ENCODE data around the gene TSPEAR.
"Not testable (repeated sequence)": the region's sequence is repeated elsewhere in the genome, so short reads cannot be mapped to it uniquely, and the experiment has no call there.

The TSPEAR gene

DNA sequence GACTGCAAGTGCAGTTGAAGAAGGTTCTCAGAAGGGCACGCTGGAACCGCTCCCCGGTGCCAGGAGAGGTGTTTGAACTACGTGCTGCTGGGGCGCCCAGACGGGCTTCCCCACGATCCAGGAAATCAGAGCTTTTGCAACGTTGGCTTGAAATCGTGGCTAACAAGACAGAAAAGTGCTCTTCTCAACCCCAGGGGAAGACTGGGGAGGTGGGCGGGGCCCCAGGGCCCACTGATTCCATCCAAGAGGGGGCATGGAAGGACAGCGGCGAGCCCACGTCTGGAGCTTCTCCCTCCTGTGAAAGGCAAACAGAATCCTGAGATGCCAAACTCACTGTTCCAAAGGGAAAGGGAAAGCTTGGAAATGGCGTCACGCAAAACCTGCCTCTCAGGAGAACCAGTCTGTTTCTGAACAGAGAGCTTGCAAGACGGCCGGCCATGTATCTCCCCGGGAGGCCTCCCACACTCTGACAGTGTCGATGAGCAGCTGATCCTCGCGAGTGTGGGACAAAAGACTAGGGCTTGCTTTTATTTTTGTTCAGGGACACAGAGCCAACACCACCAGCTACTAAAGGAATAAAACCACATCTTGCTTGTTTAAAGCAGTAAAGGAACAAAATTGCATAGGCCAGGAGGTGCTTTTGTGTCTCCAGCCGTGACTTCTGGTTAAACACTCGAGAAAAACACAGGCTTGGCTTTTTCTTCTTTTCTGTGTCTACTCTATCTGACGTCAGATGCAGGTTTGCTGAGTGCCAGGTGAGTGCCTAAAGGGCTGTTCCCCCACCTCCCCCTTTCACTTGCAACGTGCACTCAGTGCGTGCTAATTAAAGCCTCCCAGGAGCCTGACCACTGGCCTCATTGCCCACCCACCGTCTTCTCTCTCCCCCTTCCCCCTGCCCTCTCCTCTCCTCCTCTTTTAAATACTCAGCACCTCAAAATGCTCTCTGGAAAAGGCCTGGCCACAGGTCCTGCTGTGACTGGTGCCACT lies 214.5 kb downstream of the TSPEAR start:
- no peak for DNase-seq

GRCh38 chr21:44495611-44496563 lies 215.5 kb downstream of the TSPEAR start:
- no peak for DNase-seq

GRCh38 chr21:44494956-44495355 lies 216.4 kb downstream of the TSPEAR start:
- no peak for DNase-seq

DNA sequence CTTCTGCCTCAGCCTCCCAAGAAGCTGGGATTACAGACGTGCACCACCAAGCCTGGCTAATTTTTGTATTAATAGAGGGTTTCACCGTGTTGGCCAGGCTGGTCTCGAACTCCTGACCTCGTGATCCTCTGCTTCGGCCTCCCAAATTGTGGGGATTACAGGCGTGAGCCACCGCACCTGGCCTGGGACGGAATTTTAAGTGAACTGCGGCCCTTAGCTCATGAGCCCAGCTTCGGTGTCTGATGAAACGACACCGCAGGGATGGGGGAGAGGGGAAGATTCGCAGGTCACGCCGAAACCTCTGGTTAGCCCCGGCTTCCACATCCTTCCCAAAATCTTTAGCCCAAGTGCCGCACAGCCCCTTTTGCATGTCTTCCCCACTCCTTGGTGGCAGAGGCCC lies 217.0 kb downstream of the TSPEAR start:
- DNase-seq, result no peak

DNA sequence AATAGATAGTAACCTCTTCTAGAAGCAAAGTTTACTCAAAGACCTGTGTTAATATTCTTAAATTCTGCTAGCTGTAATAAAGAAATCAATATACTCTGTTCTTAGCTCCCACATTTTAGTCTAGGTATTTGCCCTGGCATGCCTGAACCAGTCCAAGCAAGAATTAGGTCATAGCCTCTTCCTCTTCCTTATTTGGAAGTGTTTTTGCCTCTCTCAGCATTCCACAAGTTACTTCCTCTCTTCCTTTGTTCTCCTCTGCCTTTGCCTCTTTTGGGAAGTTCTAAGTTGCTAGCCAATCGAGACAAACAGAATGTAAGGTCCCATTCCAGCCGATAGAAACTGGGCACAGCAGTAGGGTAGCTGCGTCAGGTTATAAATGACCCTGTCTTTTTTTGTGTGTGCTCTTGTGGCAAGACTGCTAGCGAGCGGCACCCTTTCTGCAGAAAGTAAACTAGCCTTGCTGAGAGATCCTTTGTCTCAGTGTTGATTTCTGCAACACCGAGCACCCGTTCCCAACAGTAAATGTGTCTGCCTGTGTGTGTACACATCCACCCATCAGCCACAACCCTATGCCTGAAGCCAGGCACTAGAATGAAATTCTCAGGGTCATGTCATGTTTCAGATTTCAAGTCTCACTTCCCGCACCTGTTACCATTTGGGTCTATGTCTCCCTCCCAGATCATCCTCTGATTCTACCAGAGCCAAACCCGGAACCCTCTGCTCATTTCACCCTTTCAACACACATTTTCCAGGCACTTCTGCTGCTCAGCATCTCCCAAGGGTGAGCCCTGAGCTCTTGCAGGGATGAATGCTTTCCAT lies 218.6 kb downstream of the TSPEAR start:
- no peak for DNase-seq

GRCh38 chr21:44490816-44491215 lies 220.6 kb downstream of the TSPEAR start:
- DNase-seq, result no peak

GRCh38 chr21:44490405-44490804 lies 221.0 kb downstream of the TSPEAR start:
- no peak for DNase-seq

DNA sequence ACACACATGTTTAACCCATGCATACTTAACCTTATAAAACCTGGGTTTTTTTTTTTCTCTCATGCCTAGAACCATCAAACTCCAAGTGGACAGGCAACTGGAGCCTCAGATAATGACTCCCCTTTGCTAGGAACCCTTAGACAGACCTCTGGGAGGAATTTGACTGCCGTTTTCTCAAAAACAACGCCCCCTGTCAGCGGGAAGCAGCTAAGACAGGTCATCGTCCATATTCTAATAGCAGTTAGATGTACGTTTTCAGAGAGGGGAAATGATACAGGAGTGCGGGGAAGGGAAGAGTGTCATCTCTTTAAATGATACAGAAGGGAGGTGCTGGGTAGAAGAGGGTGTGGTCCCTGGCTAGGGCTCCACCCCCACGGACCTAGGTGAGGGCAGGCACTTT lies 221.4 kb downstream of the TSPEAR start:
- no peak for DNase-seq

DNA sequence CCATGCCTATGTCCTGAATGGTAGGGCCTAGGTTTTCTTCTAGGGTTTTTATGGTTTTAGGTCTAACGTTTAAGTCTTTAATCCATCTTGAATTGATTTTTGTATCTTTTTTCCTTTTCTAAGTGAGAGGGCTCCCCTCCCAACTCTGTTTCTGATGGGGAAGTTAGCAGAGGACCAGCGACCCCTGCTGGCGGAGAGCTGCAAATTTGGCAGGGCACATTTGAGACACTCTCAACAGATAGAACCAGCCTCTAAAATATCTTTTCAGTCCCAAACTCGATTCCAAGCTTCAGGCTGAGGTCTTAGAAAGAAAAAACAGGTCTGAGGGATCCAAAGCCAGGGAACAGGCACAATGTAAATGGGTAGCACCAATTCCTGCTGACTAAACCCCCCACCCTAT lies 223.5 kb downstream of the TSPEAR start:
- DNase-seq, result no peak

GRCh38 chr21:44486302-44486701 lies 225.1 kb downstream of the TSPEAR start:
- no peak for DNase-seq

DNA sequence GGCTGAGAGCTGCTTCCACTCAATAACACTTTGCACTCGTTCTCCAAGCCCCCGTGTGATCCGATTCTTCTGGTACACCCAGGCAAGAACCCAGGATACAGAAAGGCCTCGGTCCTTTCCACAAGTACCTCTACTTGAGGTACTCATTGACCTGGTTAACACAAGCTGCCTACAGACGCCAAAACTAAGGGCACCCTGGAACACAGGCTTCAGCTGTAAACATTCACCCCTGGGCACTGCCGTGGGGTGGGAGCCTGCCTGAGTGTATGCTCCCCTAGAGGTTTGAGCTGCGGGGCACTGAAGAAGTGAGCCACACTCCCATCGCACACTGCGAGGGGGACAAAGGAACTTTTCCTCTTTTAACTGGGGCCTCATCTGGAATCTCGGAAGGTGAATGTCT lies 225.6 kb downstream of the TSPEAR start:
- no peak for DNase-seq

DNA sequence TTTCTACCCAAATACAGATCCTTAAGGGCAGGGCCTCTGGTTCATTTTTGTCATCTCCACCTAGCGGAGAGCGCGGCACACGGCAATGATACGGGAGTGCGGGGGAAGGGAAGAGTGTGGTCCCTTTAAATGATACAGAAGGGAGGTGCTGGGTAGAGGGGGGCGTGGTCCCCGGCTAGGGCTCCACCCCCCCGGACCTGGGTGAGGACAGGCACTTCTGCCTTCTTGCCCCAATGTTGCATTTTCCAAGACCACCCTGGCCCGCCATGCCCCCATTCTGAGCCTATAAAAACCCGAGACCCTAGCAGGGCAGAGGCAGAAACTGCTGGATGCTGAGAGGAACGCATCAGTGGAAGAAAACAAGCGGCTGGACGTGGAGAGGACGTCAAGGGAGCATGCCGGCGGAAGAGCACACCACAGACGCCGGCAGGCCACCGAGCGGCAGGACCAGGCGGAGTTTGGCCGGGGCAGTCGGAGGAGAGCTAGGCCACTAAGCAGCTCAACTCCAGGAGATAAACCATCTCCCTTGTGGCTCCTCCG lies 226.0 kb downstream of the TSPEAR start:
- no peak for DNase-seq

DNA sequence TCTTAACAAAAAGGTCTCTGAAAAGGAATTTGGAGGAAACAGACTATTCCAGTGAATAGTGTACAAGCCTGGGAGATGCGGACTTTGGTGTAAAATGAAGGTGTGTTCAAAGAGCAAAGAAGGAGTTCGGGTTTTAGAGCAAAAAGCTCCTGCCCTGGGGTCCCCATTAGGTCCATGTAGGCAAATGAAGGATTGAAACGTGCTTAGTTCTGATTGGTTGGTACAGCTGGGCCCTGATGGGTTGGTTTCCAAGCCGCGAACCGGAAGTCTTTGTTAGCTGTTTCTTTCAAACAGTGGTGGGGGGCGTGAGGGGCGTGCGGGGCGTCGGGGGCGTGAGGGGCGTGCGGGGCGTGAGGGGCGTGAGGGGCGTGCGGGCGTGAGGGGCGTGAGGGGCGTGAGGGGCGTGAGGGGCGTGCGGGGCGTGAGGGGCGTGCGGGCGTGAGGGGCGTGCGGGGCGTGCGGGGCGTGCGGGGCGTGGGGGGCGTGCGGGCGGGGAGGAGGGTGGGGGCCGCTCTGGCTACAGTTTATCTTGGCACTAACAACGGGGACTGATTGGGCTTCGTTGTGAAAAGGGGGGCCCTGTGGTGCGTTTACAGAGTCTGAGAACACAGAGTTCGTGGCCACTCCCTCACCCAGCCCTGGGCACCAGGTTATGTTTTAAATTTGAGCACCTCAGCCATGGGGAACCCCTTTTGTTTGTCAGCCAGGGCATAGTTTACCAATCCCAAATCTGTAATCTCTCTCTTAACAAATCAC lies 226.7 kb downstream of the TSPEAR start:
- no peak for DNase-seq

DNA sequence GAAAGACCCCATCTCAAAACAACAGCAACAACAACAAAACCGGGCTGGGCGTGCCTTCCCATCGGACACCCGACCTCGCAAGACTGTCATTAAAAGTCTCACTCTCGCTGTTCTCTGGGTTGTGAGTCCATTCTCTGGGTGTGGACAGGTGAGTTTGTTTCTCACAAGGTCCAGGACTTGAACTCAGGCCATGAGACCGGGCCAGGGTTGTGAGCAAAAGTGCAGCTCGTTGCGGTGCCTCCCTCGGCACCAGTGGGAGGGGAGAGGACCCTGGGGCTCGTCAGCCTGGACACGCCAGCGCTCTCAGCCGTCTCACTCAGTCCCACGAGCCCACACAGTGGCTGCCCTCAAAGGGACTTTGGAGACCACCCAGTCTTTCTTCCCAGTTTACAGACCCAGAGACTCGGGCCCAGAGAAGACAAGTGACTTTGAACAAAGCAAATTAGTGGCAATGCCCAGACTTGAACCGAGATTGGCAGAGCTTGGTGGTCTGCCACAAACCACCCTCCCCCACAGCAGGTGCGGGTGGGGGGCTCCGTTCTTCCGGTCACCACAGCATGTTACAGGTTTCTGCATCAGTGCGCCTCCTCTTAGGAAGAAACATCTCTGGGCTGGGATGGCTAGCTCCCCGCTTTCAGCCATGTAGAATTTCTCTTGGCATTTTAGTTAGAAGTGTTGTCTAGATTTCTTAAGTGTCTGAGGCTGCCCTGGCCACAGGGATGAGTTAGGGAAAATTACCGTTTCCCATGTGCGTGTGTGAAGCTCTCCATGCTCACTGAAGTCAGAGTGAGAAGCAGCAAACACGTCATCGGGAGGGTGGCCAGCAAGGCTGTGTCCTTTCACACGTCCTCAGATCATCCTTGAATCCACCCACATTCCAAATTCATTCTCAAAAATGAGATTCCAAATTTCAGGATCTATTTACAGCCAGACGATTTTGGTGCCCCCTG lies 227.8 kb downstream of the TSPEAR start:
- DNase-seq, result no peak

DNA sequence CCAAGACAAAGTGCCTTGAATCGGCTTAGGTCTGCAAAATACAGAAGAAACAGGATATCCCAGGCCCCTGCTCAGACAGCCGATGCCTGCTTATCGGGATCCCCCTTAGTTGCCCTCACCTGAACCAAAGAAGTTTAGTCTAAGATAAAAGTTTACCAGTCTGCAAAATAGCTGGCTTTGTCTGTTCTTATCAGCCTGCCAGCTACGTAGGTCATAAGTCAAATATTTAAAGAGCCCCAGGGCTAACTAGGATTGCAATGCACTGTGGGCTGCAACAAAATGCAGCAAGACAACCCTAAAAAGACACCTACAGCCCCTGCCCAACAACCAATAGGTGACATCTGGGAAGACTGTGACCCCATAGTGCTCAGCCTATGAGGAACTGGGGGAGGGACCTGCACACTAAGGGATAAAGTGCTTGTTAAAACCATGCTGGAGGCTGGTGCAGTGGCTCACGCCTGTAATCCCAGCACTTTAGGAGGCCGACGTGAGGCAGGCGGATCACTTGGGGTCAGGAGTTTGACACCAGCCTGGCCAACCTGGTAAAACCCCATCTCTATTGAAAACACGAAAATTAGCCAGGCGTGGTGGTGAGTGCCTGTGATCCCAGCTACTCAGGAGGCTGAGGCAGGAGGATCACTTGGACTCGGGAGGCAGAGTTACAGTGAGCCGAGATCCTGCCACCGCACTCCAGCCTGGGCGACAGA lies 228.6 kb downstream of the TSPEAR start:
- no peak for DNase-seq

- DNase-seq, result no peak
These were observed 230.9 kb downstream of the TSPEAR start for GRCh38 chr21:44480200-44481053.

DNA sequence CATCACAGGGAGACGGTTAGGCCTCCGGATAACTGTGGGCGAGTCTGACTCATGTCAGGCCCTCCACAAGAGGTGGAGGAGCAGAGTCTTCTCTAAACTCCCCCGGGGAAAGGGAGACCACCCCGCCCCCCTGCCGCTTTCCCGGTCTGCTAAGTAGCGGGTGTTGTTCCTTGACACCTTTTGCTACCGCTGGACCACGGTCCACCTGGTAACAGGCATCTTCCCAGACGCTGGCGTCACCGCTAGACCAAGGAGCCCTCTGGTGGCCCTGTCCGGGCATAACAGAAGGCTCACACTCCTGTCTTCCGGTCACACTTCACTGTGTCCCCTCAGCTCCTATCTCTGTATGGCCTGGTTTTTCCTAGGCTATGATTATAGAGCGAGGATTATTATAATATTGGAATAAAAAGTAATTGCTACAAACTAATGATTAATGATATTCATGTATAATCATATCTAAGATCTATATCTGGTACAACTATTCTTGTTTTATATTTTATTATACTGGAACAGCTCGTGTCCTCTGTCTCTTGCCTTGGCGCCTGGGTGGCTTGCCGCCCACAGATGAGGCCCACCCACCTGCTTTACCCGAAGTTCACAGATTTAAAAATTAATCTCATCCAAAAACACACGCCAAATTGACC lies 231.7 kb downstream of the TSPEAR start:
- not testable (repeated sequence) for DNase-seq

DNA sequence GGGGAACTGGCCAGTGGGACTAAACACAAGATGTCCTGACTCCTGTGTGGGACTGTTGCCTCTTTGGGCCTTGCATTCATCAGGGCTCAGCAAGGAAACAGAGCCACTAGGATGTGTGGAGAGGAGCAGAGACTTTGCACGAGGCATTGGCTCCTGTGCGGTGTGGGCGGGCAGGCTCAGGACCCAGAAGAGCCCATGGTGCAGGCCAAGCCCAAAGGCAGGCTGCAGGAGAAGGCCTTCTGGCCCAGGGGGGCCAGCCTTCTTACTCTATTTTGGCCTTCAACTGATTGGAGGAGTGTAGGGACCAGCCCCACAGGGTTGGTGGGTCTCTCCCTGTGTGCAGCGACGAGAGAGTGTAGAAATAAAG lies 232.6 kb downstream of the TSPEAR start:
- DNase-seq, result no peak
